K562 (cell line): Measurements from ENCODE around the gene THOC1.
A peak's percentile ranks its signal among the peaks of the same experiment; 100 is the strongest.

ENCODE experiments used
- NFATC3 ChIP-seq: fragments of 450-650 bp; IDR thresholded peaks from 2 replicates; pipeline ENCODE4 v1.6.1; 2017; ENCODE audit warnings: mild to moderate bottlenecking
- POLR2AphosphoS2 ChIP-seq: IDR thresholded peaks from 2 replicates; pipeline ENCODE4 v1.6.1; 2012; ENCODE audit warnings: low read length, improper control_type of control experiment
- POLR2AphosphoS5 ChIP-seq: IDR thresholded peaks from 2 replicates; pipeline ENCODE4 v1.6.1; 2011; ENCODE audit warnings: mild to moderate bottlenecking, low read depth, low read length, moderate library complexity; ENCODE audit not compliant: control insufficient read depth, insufficient read depth
- ZBTB17 ChIP-seq: fragments of 450-650 bp; formaldehyde crosslinking; IDR thresholded peaks from 2 replicates; pipeline ENCODE4 v1.4.0; 2020; ENCODE audit warnings: mild to moderate bottlenecking
- TF ChIP-seq, protein P1 (sequence below), 2 experiments: fragments of 450-650 bp in 1 of 2; sonication (generic) in 1 of 2; formaldehyde crosslinking in 1 of 2; IDR thresholded peaks in 1 of 2; conservative IDR thresholded peaks in 1 of 2; 2 replicates each; pipeline versions ENCODE4 v1.6.1 to v1.8.1; 2016 to 2023; ENCODE audit warnings: mild to moderate bottlenecking in 2 of 2, moderate library complexity in 2 of 2, inconsistent platforms in 1 of 2, missing genetic modification reagents in 1 of 2
- TF ChIP-seq, protein P2 (sequence below): sonication (generic); IDR thresholded peaks from 2 replicates; pipeline ENCODE4 v1.6.1; 2016
- TF ChIP-seq, protein P3 (sequence below), 3 experiments: IDR thresholded peaks in 2 of 3; conservative IDR thresholded peaks in 1 of 3; 2 replicates each; pipeline ENCODE4 v1.5.1; 2011 to 2012; ENCODE audit warnings: low read length in 3 of 3, mild to moderate bottlenecking in 3 of 3, control low read depth in 2 of 3, improper control_type of control experiment in 1 of 3, inconsistent platforms in 1 of 3, low read depth in 1 of 3, mixed read lengths in 1 of 3, moderate library complexity in 1 of 3; ENCODE audit not compliant: insufficient read depth in 2 of 3
- TF ChIP-seq, protein P4 (sequence below): fragments of 450-650 bp; formaldehyde crosslinking; IDR thresholded peaks from 2 replicates; pipeline ENCODE4 v1.4.0; 2020; ENCODE audit warnings: mild to moderate bottlenecking, mixed read lengths

DNA sequence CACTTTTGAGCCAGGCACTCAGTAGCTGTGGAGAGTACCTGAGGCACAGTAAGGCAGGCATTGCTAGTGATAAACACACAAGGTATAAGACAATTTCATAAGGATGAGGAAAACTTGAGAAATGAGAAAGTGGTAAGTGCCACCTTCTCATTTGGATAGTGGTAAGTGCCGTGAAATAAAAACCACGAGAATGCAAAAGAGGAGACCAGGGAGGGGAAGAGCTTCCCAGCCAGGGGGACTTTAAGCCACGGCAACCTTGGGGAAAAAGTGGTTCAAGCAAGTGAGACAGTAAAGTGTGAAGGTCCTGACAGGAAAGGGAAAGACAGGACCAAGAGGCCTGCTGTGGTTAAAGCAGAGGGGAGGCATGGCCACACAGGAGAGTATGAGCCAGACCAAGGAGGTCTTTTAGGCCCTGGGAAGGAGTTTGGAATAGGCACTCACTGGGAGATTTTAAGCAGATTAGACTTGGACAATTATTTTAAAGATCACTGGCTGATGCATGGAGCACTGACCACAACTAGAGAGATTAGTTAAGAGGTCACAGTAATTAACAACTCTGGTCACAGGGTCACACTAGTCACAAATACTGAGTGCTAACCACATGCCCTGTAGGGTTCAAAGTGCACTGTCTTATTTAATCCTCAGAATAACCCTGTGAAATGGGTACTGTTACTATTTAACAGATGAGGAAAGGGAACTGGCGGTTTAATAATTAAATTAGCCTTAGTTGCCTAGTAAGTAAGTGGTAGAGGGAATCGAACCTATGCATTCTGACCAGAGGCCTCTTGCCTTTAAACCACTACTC, 50.1 kb downstream of the THOC1 start:
- no peak for TF ChIP-seq ZBTB17 (CRISPR knock-in tag)
- no peak for TF ChIP-seq POLR2AphosphoS5
- TF ChIP-seq, protein P1, sequence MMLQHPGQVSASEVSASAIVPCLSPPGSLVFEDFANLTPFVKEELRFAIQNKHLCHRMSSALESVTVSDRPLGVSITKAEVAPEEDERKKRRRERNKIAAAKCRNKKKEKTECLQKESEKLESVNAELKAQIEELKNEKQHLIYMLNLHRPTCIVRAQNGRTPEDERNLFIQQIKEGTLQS (IDR thresholded peaks at IDR 0.05): no peak
- TF ChIP-seq, protein P1 (CRISPR knock-in tag; conservative IDR thresholded peaks at IDR 0.05): no peak
- TF ChIP-seq, protein P2, sequence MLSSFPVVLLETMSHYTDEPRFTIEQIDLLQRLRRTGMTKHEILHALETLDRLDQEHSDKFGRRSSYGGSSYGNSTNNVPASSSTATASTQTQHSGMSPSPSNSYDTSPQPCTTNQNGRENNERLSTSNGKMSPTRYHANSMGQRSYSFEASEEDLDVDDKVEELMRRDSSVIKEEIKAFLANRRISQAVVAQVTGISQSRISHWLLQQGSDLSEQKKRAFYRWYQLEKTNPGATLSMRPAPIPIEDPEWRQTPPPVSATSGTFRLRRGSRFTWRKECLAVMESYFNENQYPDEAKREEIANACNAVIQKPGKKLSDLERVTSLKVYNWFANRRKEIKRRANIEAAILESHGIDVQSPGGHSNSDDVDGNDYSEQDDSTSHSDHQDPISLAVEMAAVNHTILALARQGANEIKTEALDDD: peak; percentile 84
- TF ChIP-seq, protein P3, sequence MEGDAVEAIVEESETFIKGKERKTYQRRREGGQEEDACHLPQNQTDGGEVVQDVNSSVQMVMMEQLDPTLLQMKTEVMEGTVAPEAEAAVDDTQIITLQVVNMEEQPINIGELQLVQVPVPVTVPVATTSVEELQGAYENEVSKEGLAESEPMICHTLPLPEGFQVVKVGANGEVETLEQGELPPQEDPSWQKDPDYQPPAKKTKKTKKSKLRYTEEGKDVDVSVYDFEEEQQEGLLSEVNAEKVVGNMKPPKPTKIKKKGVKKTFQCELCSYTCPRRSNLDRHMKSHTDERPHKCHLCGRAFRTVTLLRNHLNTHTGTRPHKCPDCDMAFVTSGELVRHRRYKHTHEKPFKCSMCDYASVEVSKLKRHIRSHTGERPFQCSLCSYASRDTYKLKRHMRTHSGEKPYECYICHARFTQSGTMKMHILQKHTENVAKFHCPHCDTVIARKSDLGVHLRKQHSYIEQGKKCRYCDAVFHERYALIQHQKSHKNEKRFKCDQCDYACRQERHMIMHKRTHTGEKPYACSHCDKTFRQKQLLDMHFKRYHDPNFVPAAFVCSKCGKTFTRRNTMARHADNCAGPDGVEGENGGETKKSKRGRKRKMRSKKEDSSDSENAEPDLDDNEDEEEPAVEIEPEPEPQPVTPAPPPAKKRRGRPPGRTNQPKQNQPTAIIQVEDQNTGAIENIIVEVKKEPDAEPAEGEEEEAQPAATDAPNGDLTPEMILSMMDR (IDR thresholded peaks at IDR 0.05 in 2 of 3, conservative IDR thresholded peaks at IDR 0.05 in 1 of 3; ENCODE audit: insufficient read depth in 2 of 3, low read depth in 1 of 3, low read length in 3 of 3): no peak
- TF ChIP-seq, protein P4, sequence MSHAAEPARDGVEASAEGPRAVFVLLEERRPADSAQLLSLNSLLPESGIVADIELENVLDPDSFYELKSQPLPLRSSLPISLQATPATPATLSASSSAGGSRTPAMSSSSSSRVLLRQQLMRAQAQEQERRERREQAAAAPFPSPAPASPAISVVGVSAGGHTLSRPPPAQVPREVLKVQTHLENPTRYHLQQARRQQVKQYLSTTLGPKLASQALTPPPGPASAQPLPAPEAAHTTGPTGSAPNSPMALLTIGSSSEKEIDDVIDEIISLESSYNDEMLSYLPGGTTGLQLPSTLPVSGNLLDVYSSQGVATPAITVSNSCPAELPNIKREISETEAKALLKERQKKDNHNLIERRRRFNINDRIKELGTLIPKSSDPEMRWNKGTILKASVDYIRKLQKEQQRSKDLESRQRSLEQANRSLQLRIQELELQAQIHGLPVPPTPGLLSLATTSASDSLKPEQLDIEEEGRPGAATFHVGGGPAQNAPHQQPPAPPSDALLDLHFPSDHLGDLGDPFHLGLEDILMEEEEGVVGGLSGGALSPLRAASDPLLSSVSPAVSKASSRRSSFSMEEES: no peak
- no peak for TF ChIP-seq POLR2AphosphoS2
- TF ChIP-seq NFATC3: no peak
